Measurements from ENCODE around the gene PDE2A. TPM values are rescaled to one million over a fixed set of nuclear protein-coding genes. Genes with fewer than 3 reads are reported as not detected.

The PDE2A gene
- total RNA-seq, 1 donor from 2014 or later, result 4.0 TPM

- no peaks in the 10 kb centered on the region for H3K4me1 Mint-ChIP-seq (ENCODE audit: low read depth)
- no peaks in the 10 kb centered on the region for H3K27me3 Mint-ChIP-seq
- H3K9me3 Mint-ChIP-seq (ENCODE audit: low read depth), result no peaks in the 10 kb centered on the region
- peaks cover 20% of the 10 kb centered on the region for H3K36me3 Mint-ChIP-seq (ENCODE audit: insufficient read depth)
- TF ChIP-seq, protein P1, sequence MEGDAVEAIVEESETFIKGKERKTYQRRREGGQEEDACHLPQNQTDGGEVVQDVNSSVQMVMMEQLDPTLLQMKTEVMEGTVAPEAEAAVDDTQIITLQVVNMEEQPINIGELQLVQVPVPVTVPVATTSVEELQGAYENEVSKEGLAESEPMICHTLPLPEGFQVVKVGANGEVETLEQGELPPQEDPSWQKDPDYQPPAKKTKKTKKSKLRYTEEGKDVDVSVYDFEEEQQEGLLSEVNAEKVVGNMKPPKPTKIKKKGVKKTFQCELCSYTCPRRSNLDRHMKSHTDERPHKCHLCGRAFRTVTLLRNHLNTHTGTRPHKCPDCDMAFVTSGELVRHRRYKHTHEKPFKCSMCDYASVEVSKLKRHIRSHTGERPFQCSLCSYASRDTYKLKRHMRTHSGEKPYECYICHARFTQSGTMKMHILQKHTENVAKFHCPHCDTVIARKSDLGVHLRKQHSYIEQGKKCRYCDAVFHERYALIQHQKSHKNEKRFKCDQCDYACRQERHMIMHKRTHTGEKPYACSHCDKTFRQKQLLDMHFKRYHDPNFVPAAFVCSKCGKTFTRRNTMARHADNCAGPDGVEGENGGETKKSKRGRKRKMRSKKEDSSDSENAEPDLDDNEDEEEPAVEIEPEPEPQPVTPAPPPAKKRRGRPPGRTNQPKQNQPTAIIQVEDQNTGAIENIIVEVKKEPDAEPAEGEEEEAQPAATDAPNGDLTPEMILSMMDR (IDR thresholded peaks at IDR 0.05; ENCODE audit: unreplicated experiment), result no peak
- no peak for DNase-seq (ENCODE audit: low spot score, unreplicated experiment)
- H3K4me3 Mint-ChIP-seq (ENCODE audit: low read depth), result no peak overlapping the region
- no peak overlapping the region for H3K27ac Mint-ChIP-seq
Measured at GRCh38 chr11:72705442-72706365, 31.5 kb upstream of the PDE2A start.

DNA sequence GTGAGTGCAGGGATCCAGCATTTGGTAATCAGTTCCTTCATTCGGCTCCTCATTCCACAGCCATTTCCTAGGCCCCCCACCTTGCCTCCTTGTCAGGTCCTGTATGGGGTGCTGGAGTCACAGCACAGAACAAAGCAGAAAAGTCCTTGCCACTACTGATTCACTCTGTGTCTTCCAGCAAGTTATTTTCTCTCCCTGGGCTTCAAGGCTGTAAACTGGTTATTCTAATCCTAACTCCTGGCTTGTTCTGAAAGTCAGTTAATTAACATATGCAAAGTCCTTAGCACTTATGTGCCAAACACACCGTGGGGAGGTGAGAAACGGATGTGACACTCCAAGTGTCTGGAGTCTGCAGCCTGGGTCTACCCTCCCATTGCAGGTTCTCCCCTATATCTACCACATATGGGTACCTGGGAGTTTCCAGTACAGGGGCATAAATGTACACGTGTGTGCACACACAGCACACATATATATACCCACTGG, 30.6 kb upstream of the PDE2A start:
- H3K36me3 Mint-ChIP-seq (ENCODE audit: insufficient read depth), result peaks cover 22% of the 10 kb centered on the region
- TF ChIP-seq, protein P1 (IDR thresholded peaks at IDR 0.05; ENCODE audit: unreplicated experiment), result no peak
- DNase-seq (ENCODE audit: low spot score, unreplicated experiment), result no peak
- no peak overlapping the region for H3K27ac Mint-ChIP-seq
- no peaks in the 10 kb centered on the region for H3K27me3 Mint-ChIP-seq
- no peaks in the 10 kb centered on the region for H3K4me1 Mint-ChIP-seq (ENCODE audit: low read depth)
- no peaks in the 10 kb centered on the region for H3K9me3 Mint-ChIP-seq (ENCODE audit: low read depth)
- H3K4me3 Mint-ChIP-seq (ENCODE audit: low read depth), result no peak overlapping the region

- no peak overlapping the region for H3K27ac Mint-ChIP-seq
- no peaks in the 10 kb centered on the region for H3K27me3 Mint-ChIP-seq
- no peak overlapping the region for H3K4me3 Mint-ChIP-seq (ENCODE audit: low read depth)
- DNase-seq (ENCODE audit: low spot score, unreplicated experiment), result no peak
- no peaks in the 10 kb centered on the region for H3K9me3 Mint-ChIP-seq (ENCODE audit: low read depth)
- no peaks in the 10 kb centered on the region for H3K4me1 Mint-ChIP-seq (ENCODE audit: low read depth)
- TF ChIP-seq, protein P1 (IDR thresholded peaks at IDR 0.05; ENCODE audit: unreplicated experiment), result no peak
- peaks cover 24% of the 10 kb centered on the region for H3K36me3 Mint-ChIP-seq (ENCODE audit: insufficient read depth)
Measured at GRCh38 chr11:72704028-72704782, 30.0 kb upstream of the PDE2A start.

GRCh38 chr11:72703267-72704008, 29.2 kb upstream of the PDE2A start:
- no peak for DNase-seq (ENCODE audit: low spot score, unreplicated experiment)
- no peak overlapping the region for H3K27ac Mint-ChIP-seq
- no peak overlapping the region for H3K4me3 Mint-ChIP-seq (ENCODE audit: low read depth)
- H3K27me3 Mint-ChIP-seq, result no peaks in the 10 kb centered on the region
- TF ChIP-seq, protein P1 (IDR thresholded peaks at IDR 0.05; ENCODE audit: unreplicated experiment), result no peak
- no peaks in the 10 kb centered on the region for H3K9me3 Mint-ChIP-seq (ENCODE audit: low read depth)
- H3K36me3 Mint-ChIP-seq (ENCODE audit: insufficient read depth), result peaks cover 23% of the 10 kb centered on the region
- no peaks in the 10 kb centered on the region for H3K4me1 Mint-ChIP-seq (ENCODE audit: low read depth)

Data from progenitor cell of endocrine pancreas (in vitro differentiated cells).